H1 (cell line): ENCODE data around the gene NT5DC3. TPM values are rescaled to one million over a fixed set of nuclear protein-coding genes. Genes with fewer than 3 reads are reported as not detected.

Experiments
- SAP30 ChIP-seq: fragments of 300-600 bp; sonication (generic); IDR thresholded peaks from 2 replicates; pipeline ENCODE4 v1.7.1; 2012; ENCODE audit warnings: low read length, moderate library complexity, mild to moderate bottlenecking, inconsistent platforms; ENCODE audit not compliant: insufficient read depth, insufficient replicate concordance
- polyA plus RNA-seq, 7 experiments: library from polyadenylated mRNA; depleted of rRNA in 3 of 7; stranded (reverse) in 5 of 7; unstranded in 2 of 7; fragments of >200 nt in 5 of 7; fragments of 200-250 nt in 2 of 7; gene quantifications; 1 replicate in 5 of 7; 2 replicates in 1 of 7; 4 replicates in 1 of 7; pipeline versions ENCODE4 v1.2.1 to v1.2.3, GENCODE V29; 2011 to 2013; ENCODE audit warnings: missing spikeins in 2 of 7, mixed read lengths in 2 of 7
- total RNA-seq: library from RNA; stranded (reverse); fragmentation: NEBNext Ultra II Directional; extraction: Animal tissue kit (Norgen Biotek cat#: 25700); gene quantifications from 2 replicates; pipeline ENCODE4 v1.2.1, GENCODE V29; 2021

Gene NT5DC3
- total and polyA plus RNA-seq, 2 of the 8 experiments (the other 6 are each of a cell fraction or from before 2014, with no cell fraction given) = 5.4 to 14.8 TPM

GRCh38 chr12:103751600-103751999, 89.4 kb downstream of the NT5DC3 start (continued):
- TF ChIP-seq SAP30 = no peak
